Measurements from ENCODE around the gene COL4A4. TPM values are rescaled to one million over a fixed set of nuclear protein-coding genes. Genes with fewer than 3 reads are reported as not detected.
A peak's percentile ranks its signal among the peaks of the same experiment; 100 is the strongest.
"Not testable (repeated sequence)": the region's sequence is repeated elsewhere in the genome, so short reads cannot be mapped to it uniquely, and the experiment has no call there.

COL4A4 gene
- total RNA-seq, 1 experiment from 2014 or later = 0.42 TPM

DNA sequence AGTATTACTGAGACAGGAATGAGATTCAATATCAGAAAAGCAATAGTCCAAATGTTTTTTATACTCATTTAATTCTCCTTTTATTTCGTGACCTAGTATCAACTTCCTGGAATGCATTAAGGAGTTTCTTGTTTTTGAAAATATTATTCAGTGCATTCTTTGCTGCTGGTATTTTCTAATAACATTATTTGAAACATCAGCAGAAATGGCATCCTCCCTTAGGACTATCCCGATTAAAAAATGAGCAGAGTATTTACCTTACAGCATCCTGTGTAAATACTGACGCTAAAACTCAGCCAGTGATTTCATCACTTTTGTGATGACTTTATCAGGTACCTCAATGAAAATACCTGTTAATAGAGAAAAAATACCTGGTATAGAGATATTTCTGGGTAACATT lies 16.8 kb upstream of the COL4A4 start:
- Histone ChIP-seq H3K4me3 (ENCODE audit: insufficient read depth, low read depth, low read length) (no peak overlapping the region), H3K27me3 (ENCODE audit: control insufficient read depth, insufficient read depth, low read length) (no peaks in the 10 kb centered on the region), H3K36me3 (replicated peaks; ENCODE audit: control insufficient read depth, insufficient read depth, low read length) (no peaks in the 10 kb centered on the region)
- DNase-seq = no peak

DNA sequence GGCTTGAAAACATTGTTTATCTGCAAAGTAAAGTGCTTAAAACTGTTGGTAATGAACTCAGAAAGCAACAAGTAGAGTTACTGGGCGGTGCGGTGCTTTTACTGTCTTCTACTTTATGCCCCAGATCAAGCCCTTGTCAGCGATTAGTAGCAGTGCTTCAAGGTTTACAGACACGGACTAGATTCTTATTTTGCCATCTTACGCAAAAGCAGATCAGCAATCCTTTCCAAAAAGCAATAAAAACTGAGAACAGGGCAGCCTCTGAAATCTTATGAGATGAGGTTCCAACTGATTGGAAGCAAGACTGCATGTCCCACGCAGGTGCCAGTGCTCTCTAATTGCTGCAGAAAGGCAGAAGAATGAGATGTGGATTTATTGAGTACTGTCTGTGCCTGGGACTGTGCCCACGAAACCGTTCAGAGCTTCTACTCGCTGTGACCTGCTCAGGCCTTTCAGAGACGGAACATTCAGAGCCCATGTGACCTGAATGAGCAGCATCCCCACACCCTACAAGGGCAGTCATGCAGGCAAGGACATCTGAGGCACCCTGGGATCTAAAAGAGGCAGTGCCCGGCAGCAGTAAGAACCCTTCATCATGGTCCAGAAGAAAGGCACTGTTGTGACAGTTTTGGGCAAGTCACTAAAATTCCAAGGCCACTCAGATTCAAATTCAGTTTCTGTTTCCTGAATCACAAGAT lies 16.1 kb upstream of the COL4A4 start:
- Histone ChIP-seq H3K27me3 (ENCODE audit: control insufficient read depth, insufficient read depth, low read length) (no peaks in the 10 kb centered on the region), H3K36me3 (replicated peaks; ENCODE audit: control insufficient read depth, insufficient read depth, low read length) (no peaks in the 10 kb centered on the region), H3K4me3 (ENCODE audit: insufficient read depth, low read depth, low read length) (no peak overlapping the region)
- DNase-seq = no peak

GRCh38 chr2:227177592-227178336 lies 13.8 kb upstream of the COL4A4 start:
- Histone ChIP-seq H3K4me3 (ENCODE audit: insufficient read depth, low read depth, low read length) (no peak overlapping the region), H3K27me3 (ENCODE audit: control insufficient read depth, insufficient read depth, low read length) (no peaks in the 10 kb centered on the region), H3K36me3 (replicated peaks; ENCODE audit: control insufficient read depth, insufficient read depth, low read length) (no peaks in the 10 kb centered on the region)
- no peak for DNase-seq

GRCh38 chr2:227171779-227172178 lies 7.8 kb upstream of the COL4A4 start:
- not testable (repeated sequence) for DNase-seq; H3K27me3 ChIP-seq (ENCODE audit: control insufficient read depth, insufficient read depth, low read length); H3K36me3 ChIP-seq (replicated peaks; ENCODE audit: control insufficient read depth, insufficient read depth, low read length); H3K4me3 ChIP-seq (ENCODE audit: insufficient read depth, low read depth, low read length)

- peaks cover 31% of the 10 kb centered on the region for H3K27me3 ChIP-seq (ENCODE audit: control insufficient read depth, insufficient read depth, low read length)
- DNase-seq = peak; percentile 62
- no peaks in the 10 kb centered on the region for H3K36me3 ChIP-seq (replicated peaks; ENCODE audit: control insufficient read depth, insufficient read depth, low read length)
These were observed 822 bp upstream of the COL4A4 start for GRCh38 chr2:227164763-227165291.

DNA sequence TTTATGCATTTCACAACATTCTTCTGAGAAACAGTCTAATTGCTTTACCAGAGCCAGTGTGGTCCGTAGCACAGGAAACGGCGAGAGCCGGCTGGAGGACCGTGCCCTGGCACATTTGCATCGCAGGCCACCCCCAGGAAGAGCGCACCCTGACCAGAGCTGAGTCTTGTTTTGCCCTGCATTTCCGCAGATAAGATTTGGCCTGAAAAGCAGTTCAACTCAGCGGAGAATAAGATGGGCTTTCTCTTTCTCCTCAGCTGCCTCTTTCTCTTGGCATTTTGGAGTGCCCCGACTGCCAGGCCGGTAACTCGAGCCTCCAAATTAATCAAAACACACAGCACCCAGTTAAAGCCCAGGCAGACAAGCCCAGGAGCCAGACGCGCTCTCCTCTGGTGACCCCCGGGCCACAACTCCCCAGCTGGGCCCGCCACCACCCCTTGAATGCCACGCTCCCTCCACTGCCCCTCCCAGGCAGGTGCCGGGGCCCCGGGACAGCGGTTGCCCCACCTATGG lies 464 bp downstream of the COL4A4 start:
- Histone ChIP-seq H3K4me3 (ENCODE audit: insufficient read depth, low read depth, low read length) (peak overlapping the region; percentile 56), H3K27me3 (ENCODE audit: control insufficient read depth, insufficient read depth, low read length) (peaks cover 31% of the 10 kb centered on the region), H3K36me3 (replicated peaks; ENCODE audit: control insufficient read depth, insufficient read depth, low read length) (no peaks in the 10 kb centered on the region)
- DNase-seq = peak; percentile 56

More at GRCh38 chr2:227164763-227165291, 822 bp upstream of the COL4A4 start:
- peak overlapping the region; percentile 56 for H3K4me3 ChIP-seq (ENCODE audit: insufficient read depth, low read depth, low read length)

DNA sequence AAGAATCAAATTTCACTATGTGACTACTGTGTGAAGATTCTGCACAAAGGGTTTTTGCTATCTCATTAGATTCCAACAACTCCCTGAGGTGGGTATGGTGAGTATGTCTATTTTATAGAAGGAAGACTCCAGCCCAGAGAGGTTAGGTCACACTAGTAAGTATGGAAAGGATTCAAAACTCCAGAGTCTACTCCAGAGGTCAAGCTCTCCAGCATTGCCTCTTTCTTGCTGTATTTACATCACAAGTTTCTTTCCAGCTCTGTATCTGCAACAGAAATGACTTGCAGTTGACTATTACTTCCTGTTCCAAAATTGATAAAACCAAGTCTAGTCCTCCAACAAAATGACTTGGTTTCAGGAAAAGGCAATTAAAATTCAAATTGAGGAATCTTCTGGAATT lies 2.1 kb downstream of the COL4A4 start:
- no peaks in the 10 kb centered on the region for H3K36me3 ChIP-seq (replicated peaks; ENCODE audit: control insufficient read depth, insufficient read depth, low read length)
- no peak overlapping the region for H3K4me3 ChIP-seq (ENCODE audit: insufficient read depth, low read depth, low read length)
- H3K27me3 ChIP-seq (ENCODE audit: control insufficient read depth, insufficient read depth, low read length) = peaks cover 31% of the 10 kb centered on the region
- no peak for DNase-seq

DNA sequence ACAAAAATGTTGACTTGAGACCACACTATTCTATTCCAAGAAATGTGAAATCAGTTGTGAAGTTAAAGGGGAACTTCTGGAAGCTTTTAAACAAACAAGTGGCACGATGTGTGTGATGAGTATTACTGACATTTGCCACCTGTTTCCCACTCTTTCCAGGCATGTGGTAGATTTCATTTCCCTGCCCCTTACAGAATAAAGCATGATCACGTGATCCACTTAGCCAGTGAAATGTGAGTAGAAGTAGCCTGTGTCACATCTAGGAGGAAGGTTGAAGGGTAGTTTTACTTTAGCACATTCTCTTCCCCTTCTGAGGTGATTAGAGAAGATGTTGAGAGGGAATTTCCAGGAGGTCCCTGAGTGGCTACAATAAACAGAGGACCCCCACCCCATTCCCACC lies 3.8 kb downstream of the COL4A4 start:
- Histone ChIP-seq H3K36me3 (replicated peaks; ENCODE audit: control insufficient read depth, insufficient read depth, low read length) (no peaks in the 10 kb centered on the region), H3K4me3 (ENCODE audit: insufficient read depth, low read depth, low read length) (no peak overlapping the region), H3K27me3 (ENCODE audit: control insufficient read depth, insufficient read depth, low read length) (peaks cover 30% of the 10 kb centered on the region)
- DNase-seq = no peak

GRCh38 chr2:227154986-227155774 lies 8.8 kb downstream of the COL4A4 start:
- no peak for DNase-seq
- Histone ChIP-seq H3K36me3 (replicated peaks; ENCODE audit: control insufficient read depth, insufficient read depth, low read length) (no peaks in the 10 kb centered on the region), H3K4me3 (ENCODE audit: insufficient read depth, low read depth, low read length) (no peak overlapping the region), H3K27me3 (ENCODE audit: control insufficient read depth, insufficient read depth, low read length) (no peaks in the 10 kb centered on the region)

DNA sequence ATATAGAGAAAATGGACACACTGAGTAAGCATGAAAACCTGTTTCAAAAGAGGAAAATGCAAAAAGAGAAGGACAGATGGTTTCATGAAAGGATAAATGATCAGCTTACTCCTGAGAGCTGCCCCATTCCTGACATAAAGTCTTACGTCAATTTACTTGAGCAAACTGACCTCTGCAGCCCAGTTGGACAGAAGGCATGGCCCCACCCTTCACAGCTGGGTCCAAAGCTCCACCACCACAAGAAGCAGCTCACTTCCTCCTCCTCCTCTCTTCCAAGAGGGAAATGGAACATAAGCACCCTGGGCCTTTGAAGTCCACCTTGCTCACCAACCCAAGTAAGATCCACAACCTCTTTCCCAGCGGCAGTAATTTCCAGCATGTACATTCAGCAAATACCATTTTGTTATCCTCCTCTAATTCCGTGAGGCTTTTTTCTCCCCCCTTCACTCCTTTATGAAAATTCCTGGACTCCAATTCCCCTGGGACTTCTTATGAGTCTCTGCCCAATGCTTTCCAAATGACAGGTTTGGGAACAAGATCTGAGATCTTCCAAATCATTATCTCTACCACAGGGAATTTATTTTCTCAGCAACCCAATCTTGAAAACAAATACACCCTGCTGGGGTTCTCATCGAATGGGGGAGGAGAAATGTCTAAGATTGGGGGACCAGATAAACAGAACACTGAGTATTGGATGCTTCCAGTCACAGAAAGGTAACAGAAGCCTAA lies 10.1 kb downstream of the COL4A4 start:
- Histone ChIP-seq H3K4me3 (ENCODE audit: insufficient read depth, low read depth, low read length) (no peak overlapping the region), H3K27me3 (ENCODE audit: control insufficient read depth, insufficient read depth, low read length) (no peaks in the 10 kb centered on the region), H3K36me3 (replicated peaks; ENCODE audit: control insufficient read depth, insufficient read depth, low read length) (no peaks in the 10 kb centered on the region)
- DNase-seq = no peak

- no peak for DNase-seq
These were observed 10.7 kb downstream of the COL4A4 start for GRCh38 chr2:227153307-227153706.

GRCh38 chr2:227152093-227152766 lies 11.8 kb downstream of the COL4A4 start:
- Histone ChIP-seq H3K4me3 (ENCODE audit: insufficient read depth, low read depth, low read length) (no peak overlapping the region), H3K27me3 (ENCODE audit: control insufficient read depth, insufficient read depth, low read length) (no peaks in the 10 kb centered on the region), H3K36me3 (replicated peaks; ENCODE audit: control insufficient read depth, insufficient read depth, low read length) (no peaks in the 10 kb centered on the region)
- DNase-seq = no peak

More at GRCh38 chr2:227153307-227153706, 10.7 kb downstream of the COL4A4 start:
- H3K27me3 ChIP-seq (ENCODE audit: control insufficient read depth, insufficient read depth, low read length) = no peaks in the 10 kb centered on the region
- H3K36me3 ChIP-seq (replicated peaks; ENCODE audit: control insufficient read depth, insufficient read depth, low read length) = no peaks in the 10 kb centered on the region
- no peak overlapping the region for H3K4me3 ChIP-seq (ENCODE audit: insufficient read depth, low read depth, low read length)

DNA sequence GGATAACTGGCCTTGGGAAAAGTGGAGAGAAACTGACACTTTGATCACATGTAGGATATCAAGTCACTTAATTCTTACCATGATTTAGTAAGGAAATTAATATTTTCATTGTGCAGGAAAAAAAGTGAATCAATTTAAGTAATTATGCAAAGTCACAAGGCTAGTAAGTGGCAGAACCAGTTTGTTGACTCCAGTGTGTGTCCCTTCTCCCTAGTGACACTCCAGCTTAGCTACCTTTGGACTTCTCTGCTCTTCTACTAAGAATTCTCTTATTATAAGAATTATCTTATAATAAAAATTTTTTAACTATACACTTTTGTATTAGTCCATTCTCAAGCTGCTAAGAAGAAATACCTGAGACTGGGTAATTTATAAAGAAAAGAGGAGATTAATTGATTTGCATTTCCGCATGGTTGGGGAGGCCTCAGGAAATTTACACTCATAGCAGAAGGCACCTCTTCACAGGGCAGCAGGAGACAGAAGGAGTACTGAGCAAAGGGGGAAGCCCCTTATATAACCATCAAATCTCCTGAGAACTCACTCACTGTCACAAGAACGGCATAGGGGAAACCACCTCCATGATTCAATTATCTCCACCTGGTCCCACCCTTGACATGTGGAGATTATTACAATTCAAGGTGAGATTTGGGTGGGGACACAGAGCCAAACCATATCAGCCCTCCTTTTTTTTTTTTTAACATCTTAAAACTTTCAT lies 13.6 kb downstream of the COL4A4 start:
- Histone ChIP-seq H3K36me3 (replicated peaks; ENCODE audit: control insufficient read depth, insufficient read depth, low read length) (no peaks in the 10 kb centered on the region), H3K27me3 (ENCODE audit: control insufficient read depth, insufficient read depth, low read length) (no peaks in the 10 kb centered on the region), H3K4me3 (ENCODE audit: insufficient read depth, low read depth, low read length) (no peak overlapping the region)
- no peak for DNase-seq
